ENCODE measurements around the gene TP53I13. TPM values are rescaled to one million over a fixed set of nuclear protein-coding genes. Genes with fewer than 3 reads are reported as not detected.
A peak's percentile ranks its signal among the peaks of the same experiment; 100 is the strongest.
"Not testable (repeated sequence)": the region's sequence is repeated elsewhere in the genome, so short reads cannot be mapped to it uniquely, and the experiment has no call there.

Gene TP53I13
- total RNA-seq, 2 experiments from 2014 or later: 54.2 to 55.3 TPM

DNA sequence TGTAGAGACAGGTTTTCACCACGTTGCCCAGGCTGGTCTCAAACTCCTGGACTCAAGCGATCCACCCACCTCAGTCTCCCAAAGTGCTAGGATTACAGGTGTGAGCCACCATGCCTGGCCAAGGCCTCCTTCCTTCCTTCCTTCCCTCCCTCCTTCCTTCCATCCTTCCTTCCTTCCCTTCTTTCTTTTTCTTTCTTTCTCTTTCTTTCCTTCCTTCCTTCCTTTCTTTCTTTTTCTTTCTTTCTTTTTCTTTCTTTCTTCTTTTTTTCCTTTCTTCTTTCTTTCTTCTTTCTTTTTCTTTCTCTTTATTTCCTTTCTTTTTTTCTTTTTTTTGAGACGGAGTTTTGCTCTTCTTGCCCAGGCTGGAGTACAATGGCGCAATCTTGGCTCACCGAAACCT, 10.4 kb upstream of the TP53I13 start:
- H3K9me3 Mint-ChIP-seq; H3K27ac Mint-ChIP-seq; H3K4me3 Mint-ChIP-seq; POLR2A ChIA-PET; H3K27me3 Mint-ChIP-seq; DNase-seq; intact Hi-C loops (cut with micrococcal nuclease): not testable (repeated sequence)
- H3K4me1 Mint-ChIP-seq (ENCODE audit: low read depth): peaks cover 19% of the 10 kb centered on the region
- CTCF ChIA-PET: interaction anchor here (0.9 kb wide), 1 partner anchor 55 kb away, joined by 3 read pairs; no protein-coding TSS in a partner anchor
- peaks cover 17% of the 10 kb centered on the region for H3K36me3 Mint-ChIP-seq

DNA sequence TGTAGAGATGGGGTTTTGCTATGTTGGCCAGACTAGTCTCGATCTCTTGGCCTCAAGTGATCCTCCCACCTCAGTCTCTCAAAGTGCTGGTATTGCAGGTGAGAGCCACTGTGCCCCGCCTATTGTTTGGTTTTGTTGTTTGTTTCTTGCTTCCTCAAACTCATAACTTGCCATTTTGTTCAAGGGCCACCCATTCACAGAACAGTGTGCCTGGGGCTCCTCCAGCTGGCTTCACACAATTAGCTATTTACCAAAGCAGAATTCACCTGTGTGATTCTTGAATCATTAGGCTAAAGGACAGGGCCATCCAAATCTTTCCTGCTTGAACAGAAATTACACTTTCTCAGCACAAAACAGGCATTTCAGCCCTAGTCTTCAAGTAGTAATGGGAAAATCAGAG, 8.9 kb upstream of the TP53I13 start:
- ChIA-PET POLR2A (no interaction called here), CTCF (interaction anchor here (1.4 to 3.3 kb wide), 2 partner anchors 25 to 190 kb away, joined by 3 to 9 read pairs; no protein-coding TSS in a partner anchor)
- Mint-ChIP-seq H3K4me1 (ENCODE audit: low read depth) (peaks cover 28% of the 10 kb centered on the region), H3K36me3 (peaks cover 22% of the 10 kb centered on the region), H3K27me3 (no peaks in the 10 kb centered on the region), H3K27ac (no peak overlapping the region), H3K9me3 (no peaks in the 10 kb centered on the region), H3K4me3 (no peak overlapping the region)
- DNase-seq: no peak
- intact Hi-C loops (cut with micrococcal nuclease): loop anchor here (10.0 kb wide), 2 partner anchors 185 to 415 kb away; no protein-coding TSS in a partner anchor

GRCh38 chr17:29560316-29560715, 8.2 kb upstream of the TP53I13 start:
- peaks cover 33% of the 10 kb centered on the region for H3K4me1 Mint-ChIP-seq (ENCODE audit: low read depth)
- DNase-seq: no peak
- H3K36me3 Mint-ChIP-seq: peaks cover 22% of the 10 kb centered on the region
- no peaks in the 10 kb centered on the region for H3K9me3 Mint-ChIP-seq
- H3K27me3 Mint-ChIP-seq: no peaks in the 10 kb centered on the region
- ChIA-PET CTCF (interaction anchor here (1.1 to 3.3 kb wide), 3 partner anchors 26 to 190 kb away, joined by 3 to 9 read pairs (median 3); partner anchors contain the start of gene ANKRD13B), POLR2A (no interaction called here)
- intact Hi-C loops (cut with micrococcal nuclease): loop anchor here (10.0 kb wide), 2 partner anchors 186 to 416 kb away; no protein-coding TSS in a partner anchor
- H3K4me3 Mint-ChIP-seq: no peak overlapping the region
- H3K27ac Mint-ChIP-seq: no peak overlapping the region

DNA sequence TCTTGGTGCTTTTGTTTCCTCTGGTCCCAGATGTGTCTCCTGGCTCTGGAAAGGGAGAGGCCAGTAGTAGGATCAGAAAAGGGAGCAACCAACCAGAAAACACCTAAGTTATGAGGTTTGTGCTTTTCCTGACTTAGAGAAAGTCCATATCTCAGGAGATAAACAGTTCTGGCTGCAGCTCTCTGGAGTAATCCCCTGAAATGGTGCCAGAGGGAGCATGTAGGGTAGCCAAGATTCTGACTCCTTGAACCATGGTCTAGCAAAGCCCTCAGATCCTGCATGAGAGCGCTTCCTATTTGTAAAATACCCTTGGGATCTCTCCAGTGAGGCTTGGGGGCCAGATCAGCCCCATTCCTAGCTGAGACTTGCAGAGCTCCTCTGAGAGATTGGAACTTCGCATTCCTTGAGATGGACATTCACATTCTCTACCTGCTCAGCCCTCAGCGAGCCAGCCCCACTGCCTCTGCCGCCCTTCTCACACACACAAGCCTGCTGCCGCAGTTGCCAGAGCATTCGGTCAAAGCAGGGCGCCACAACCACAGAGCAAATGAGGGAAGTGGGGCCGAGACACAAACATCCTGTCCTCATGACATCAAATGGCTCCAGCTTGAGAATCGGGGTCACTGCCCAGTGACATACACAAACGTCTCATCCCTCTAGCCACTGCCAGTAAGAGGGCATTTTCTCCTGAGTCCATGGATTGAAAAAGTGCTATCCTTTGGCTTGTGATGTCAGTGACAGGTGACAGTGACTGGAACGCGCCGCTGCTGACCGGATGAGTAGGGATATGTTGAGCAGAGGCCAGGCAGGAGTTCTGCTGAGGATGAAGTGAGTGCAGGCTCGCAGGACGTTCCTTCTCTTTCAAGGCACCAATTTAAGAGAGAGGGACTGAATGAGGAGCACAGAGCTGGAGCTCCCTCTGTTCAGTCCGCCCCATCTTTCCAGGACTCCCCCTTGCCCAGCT, 6.7 kb upstream of the TP53I13 start:
- POLR2A ChIA-PET: no interaction called here
- H3K27ac Mint-ChIP-seq: no peak overlapping the region
- intact Hi-C loops (cut with micrococcal nuclease): loop anchor here (10.0 kb wide), 2 partner anchors 187 to 417 kb away; no protein-coding TSS in a partner anchor
- DNase-seq: no peak
- H3K4me3 Mint-ChIP-seq: no peak overlapping the region
- no peaks in the 10 kb centered on the region for H3K27me3 Mint-ChIP-seq
- H3K36me3 Mint-ChIP-seq: peaks cover 22% of the 10 kb centered on the region
- peaks cover 39% of the 10 kb centered on the region for H3K4me1 Mint-ChIP-seq (ENCODE audit: low read depth)
- CTCF ChIA-PET: interaction anchor here (0.9 to 3.3 kb wide), 3 partner anchors 30 to 192 kb away, joined by 3 to 9 read pairs (median 3); partner anchors contain the start of gene ANKRD13B
- H3K9me3 Mint-ChIP-seq: no peaks in the 10 kb centered on the region

DNA sequence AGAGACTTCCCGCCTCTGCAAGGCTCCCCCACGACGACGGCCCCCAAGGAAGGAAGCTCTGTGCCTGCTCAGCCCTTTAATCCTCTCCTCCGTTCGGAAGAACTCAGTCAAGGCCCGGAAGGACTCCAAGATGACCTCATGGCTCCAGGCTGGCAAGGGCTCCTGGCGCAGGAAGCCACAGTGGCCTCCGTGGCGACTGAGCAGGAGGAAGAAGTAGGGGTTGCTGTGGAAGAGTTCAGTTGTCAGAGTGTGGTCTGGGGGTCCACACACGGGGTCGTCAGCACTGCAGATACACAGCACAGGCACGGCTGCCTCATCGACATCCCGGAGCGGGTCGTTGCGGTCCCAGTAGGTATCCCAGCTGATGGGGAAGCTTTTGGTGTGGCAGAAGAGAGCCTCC, 5.9 kb upstream of the TP53I13 start:
- Mint-ChIP-seq H3K4me1 (ENCODE audit: low read depth) (peaks cover 31% of the 10 kb centered on the region), H3K4me3 (no peak overlapping the region), H3K27ac (no peak overlapping the region), H3K9me3 (no peaks in the 10 kb centered on the region), H3K27me3 (no peaks in the 10 kb centered on the region), H3K36me3 (peaks cover 22% of the 10 kb centered on the region)
- no peak for DNase-seq
- POLR2A ChIA-PET: no interaction called here
- CTCF ChIA-PET: interaction anchor here (0.5 to 0.9 kb wide), 2 partner anchors 29 to 165 kb away, joined by 3 read pairs; no protein-coding TSS in a partner anchor
- intact Hi-C loops (cut with micrococcal nuclease): loop anchor here (10.0 kb wide), 2 partner anchors 188 to 418 kb away; no protein-coding TSS in a partner anchor

DNA sequence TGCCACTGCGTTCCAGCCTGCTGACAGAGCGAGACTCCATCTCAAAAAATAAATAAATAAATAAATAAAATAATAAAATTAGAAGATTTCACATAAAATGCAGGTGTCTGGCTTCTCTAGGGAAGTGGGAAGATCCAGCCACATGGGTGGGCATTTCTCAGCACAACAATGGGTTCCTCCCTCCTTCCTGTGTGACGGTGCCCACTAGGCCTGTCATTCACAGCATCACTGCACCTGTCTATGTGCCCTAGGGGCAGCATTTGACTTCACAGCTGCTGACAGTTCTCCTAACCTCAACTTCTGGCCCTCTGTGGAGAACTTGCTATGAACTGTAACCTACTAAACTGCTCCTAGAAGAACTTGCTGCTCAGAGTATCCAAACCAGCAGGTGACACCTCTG, 4.7 kb upstream of the TP53I13 start:
- H3K36me3 Mint-ChIP-seq: peaks cover 22% of the 10 kb centered on the region
- no peak overlapping the region for H3K4me3 Mint-ChIP-seq
- H3K9me3 Mint-ChIP-seq: no peaks in the 10 kb centered on the region
- H3K27ac Mint-ChIP-seq: no peak overlapping the region
- no peaks in the 10 kb centered on the region for H3K27me3 Mint-ChIP-seq
- DNase-seq: no peak
- ChIA-PET POLR2A (interaction anchor here (0.6 kb wide), 1 partner anchor 125 kb away, joined by 4 read pairs; no protein-coding TSS in a partner anchor), CTCF (interaction anchor here (0.6 to 1.8 kb wide), 2 partner anchors 19 to 194 kb away, joined by 4 to 8 read pairs; no protein-coding TSS in a partner anchor)
- intact Hi-C loops (cut with micrococcal nuclease): loop anchor here (10.0 kb wide), 2 partner anchors 189 to 419 kb away; no protein-coding TSS in a partner anchor
- H3K4me1 Mint-ChIP-seq (ENCODE audit: low read depth): peaks cover 28% of the 10 kb centered on the region

GRCh38 chr17:29565643-29566472, 2.6 kb upstream of the TP53I13 start:
- DNase-seq: peak; percentile 75
- H3K27ac Mint-ChIP-seq: peak overlapping the region; percentile 87
- intact Hi-C loops (cut with micrococcal nuclease): loop anchor here (5.0 to 10.0 kb wide), 3 partner anchors 191 to 421 kb away; no protein-coding TSS in a partner anchor
- CTCF ChIA-PET: interaction anchor here (0.8 to 7.0 kb wide), 11 partner anchors 8 to 429 kb away, joined by 3 to 60 read pairs (median 4); partner anchors contain the start of gene ANKRD13B
- POLR2A ChIA-PET: interaction anchor here (0.8 to 3.9 kb wide), 5 partner anchors 22 to 365 kb away, joined by 3 to 30 read pairs (median 4); partner anchors contain the start of gene NUFIP2
- no peaks in the 10 kb centered on the region for H3K27me3 Mint-ChIP-seq
- H3K36me3 Mint-ChIP-seq: peaks cover 20% of the 10 kb centered on the region
- peaks cover 36% of the 10 kb centered on the region for H3K4me1 Mint-ChIP-seq (ENCODE audit: low read depth)
- H3K9me3 Mint-ChIP-seq: no peaks in the 10 kb centered on the region
- peak overlapping the region; percentile 85 for H3K4me3 Mint-ChIP-seq

DNA sequence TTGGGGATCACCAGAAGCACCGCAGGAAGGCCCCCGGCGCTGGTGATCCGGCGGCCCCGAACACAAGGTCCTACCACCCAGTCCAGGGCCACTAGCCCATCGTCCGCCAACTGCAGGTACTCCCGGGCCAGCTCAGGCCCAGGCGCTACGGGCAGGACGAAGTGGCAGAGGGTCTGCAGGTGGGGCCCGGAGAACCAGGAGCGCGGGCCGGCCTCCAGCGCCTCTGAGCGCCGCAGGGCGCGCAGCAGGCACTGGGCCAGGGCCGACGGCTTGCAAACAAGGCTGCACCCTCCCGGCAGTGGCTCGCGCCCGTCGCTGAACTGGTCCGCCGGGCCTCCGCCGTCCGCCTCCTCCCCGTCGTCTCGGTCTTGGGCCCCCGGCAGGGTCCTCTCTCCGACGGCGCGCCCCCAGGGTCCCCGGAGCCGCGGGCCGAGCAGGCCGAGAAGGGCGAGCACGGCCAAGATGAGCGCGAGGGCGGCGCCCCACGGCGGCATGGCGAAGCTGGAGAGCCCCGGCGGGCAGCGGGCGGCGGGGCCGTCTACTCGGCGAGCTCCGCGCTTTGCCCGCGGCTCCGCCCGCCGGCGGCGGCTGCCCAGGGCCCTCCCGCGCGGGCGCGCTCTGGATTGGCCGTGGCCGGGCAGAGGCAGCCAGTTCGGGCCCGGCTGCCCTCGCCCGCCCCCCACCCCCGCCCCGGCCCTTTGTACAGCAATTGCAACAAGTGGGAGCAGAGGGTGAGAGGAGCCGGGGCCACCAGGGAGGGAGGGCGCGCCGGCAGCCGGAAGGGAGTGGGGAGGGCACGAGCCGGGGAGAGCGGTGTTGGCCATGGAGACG, 1.8 kb upstream of the TP53I13 start, which contains the start of gene ABHD15:
Gene ABHD15, minus strand, starts transcription at position 565 of the 831 bp plus-strand sequence. Its CDS starts 71 bp downstream, at position 494.
- intact Hi-C loops (cut with micrococcal nuclease): loop anchor here (1.0 to 10.0 kb wide), 5 partner anchors 9 to 422 kb away; no protein-coding TSS in a partner anchor
- no peaks in the 10 kb centered on the region for H3K9me3 Mint-ChIP-seq
- peak within 1 kb of the TSS; percentile 94 for H3K27ac Mint-ChIP-seq
- peaks cover 38% of the 10 kb centered on the region for H3K4me1 Mint-ChIP-seq (ENCODE audit: low read depth)
- peak within 1 kb of the TSS; percentile 87 for H3K4me3 Mint-ChIP-seq
- peaks cover 16% of the 10 kb centered on the region for H3K36me3 Mint-ChIP-seq
- DNase-seq: peak; percentile 77
- ChIA-PET POLR2A (interaction anchor here (0.9 to 3.9 kb wide), 8 partner anchors 20 to 364 kb away, joined by 3 to 30 read pairs (median 4); partner anchors contain the start of genes CORO6 and NUFIP2), CTCF (interaction anchor here (0.6 to 7.0 kb wide), 15 partner anchors 10 to 429 kb away, joined by 3 to 60 read pairs (median 5); partner anchors contain the start of genes ANKRD13B and GIT1)
- no peaks in the 10 kb centered on the region for H3K27me3 Mint-ChIP-seq

- Mint-ChIP-seq H3K27me3 (no peaks in the 10 kb centered on the region), H3K4me3 (peak overlapping the region; percentile 87), H3K9me3 (no peaks in the 10 kb centered on the region), H3K4me1 (ENCODE audit: low read depth) (peaks cover 32% of the 10 kb centered on the region), H3K27ac (peak overlapping the region; percentile 90), H3K36me3 (peaks cover 11% of the 10 kb centered on the region)
- ChIA-PET POLR2A (interaction anchor here (0.9 to 3.9 kb wide), 6 partner anchors 20 to 55 kb away, joined by 3 to 30 read pairs (median 3); partner anchors contain the start of genes ANKRD13B and CORO6), CTCF (interaction anchor here (0.6 to 7.0 kb wide), 11 partner anchors 9 to 277 kb away, joined by 3 to 60 read pairs (median 7); partner anchors contain the start of genes ANKRD13B and GIT1)
- intact Hi-C loops (cut with micrococcal nuclease): loop anchor here (1.0 to 10.0 kb wide), 5 partner anchors 10 to 422 kb away; no protein-coding TSS in a partner anchor
- no peak for DNase-seq
Measured at GRCh38 chr17:29567304-29567553, 1.3 kb upstream of the TP53I13 start.

Data from activated CD4-positive, alpha-beta memory T cell treated with anti-CD3 and anti-CD28 coated beads for 36 hours (primary cell).